ENCODE results near the gene CDKAL1. TPM values are rescaled to one million over a fixed set of nuclear protein-coding genes. Genes with fewer than 3 reads are reported as not detected.

Gene CDKAL1
- total and polyA plus RNA-seq, 2 donors (not counting 3 experiments of a cell fraction or from before 2014, with no cell fraction given): 6.1 to 20.5 TPM

DNA sequence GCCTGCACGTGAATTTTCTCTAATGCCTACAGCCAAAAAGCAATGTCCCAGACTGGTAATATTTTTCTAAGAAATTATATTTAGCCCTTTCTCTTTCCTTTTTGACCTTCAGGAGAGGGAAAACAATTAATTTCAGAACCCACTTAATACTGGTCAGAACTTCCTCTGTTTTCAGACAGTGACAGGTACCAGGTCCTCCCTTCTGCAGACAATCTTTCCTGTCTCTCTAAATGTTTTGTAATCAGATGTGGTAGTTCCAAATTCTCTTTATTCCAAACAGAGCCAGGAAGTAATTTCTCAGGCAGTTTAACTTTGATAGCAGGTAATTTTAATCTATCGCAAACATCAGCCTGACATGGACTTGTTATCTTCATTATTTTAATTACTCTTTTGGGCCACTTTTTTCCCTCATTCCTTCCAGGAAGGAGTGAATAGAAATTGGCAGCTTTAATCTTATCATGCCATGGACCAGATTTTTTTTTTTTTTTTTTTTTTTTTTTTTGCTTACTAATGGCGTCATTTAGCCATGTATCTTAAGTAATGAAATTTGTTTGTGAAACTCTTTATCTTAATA is 710.7 kb downstream of the CDKAL1 start:
- TF ChIP-seq GATA2 (IDR thresholded peaks at IDR 0.05; ENCODE audit: insufficient read depth, insufficient read length, low read depth, low read length): no peak
- TF ChIP-seq POLR2AphosphoS5 (IDR thresholded peaks at IDR 0.05; ENCODE audit: insufficient read depth, low read depth, low read length): no peak
- no peak for TF ChIP-seq EZH2 (IDR thresholded peaks at IDR 0.05; ENCODE audit: borderline replicate concordance, low read depth, low read length, severe bottlenecking)
- no peak for TF ChIP-seq FOS (IDR thresholded peaks at IDR 0.05; ENCODE audit: borderline replicate concordance, insufficient read depth, low read length)
- no peak for TF ChIP-seq MAX (IDR thresholded peaks at IDR 0.05; ENCODE audit: insufficient read depth, insufficient read length)
- TF ChIP-seq, protein P1, sequence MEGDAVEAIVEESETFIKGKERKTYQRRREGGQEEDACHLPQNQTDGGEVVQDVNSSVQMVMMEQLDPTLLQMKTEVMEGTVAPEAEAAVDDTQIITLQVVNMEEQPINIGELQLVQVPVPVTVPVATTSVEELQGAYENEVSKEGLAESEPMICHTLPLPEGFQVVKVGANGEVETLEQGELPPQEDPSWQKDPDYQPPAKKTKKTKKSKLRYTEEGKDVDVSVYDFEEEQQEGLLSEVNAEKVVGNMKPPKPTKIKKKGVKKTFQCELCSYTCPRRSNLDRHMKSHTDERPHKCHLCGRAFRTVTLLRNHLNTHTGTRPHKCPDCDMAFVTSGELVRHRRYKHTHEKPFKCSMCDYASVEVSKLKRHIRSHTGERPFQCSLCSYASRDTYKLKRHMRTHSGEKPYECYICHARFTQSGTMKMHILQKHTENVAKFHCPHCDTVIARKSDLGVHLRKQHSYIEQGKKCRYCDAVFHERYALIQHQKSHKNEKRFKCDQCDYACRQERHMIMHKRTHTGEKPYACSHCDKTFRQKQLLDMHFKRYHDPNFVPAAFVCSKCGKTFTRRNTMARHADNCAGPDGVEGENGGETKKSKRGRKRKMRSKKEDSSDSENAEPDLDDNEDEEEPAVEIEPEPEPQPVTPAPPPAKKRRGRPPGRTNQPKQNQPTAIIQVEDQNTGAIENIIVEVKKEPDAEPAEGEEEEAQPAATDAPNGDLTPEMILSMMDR (IDR thresholded peaks at IDR 0.05; ENCODE audit: extremely low read depth in 1 of 2, insufficient read depth in 1 of 2, low read depth in 1 of 2, low read length in 2 of 2): no peak
- TF ChIP-seq POLR2A (IDR thresholded peaks at IDR 0.05; ENCODE audit: low read depth, low read length): no peak
- TF ChIP-seq JUN (IDR thresholded peaks at IDR 0.05; ENCODE audit: borderline replicate concordance, insufficient read depth, insufficient read length, low read depth): no peak
- no peak for TF ChIP-seq MYC (IDR thresholded peaks at IDR 0.05; ENCODE audit: low read depth, low read length)
- BruUV-seq (replicated peaks): no TSS peak
- ChIA-PET CTCF (no interaction called here), POLR2A (no interaction called here)
- H2AFZ ChIP-seq (ENCODE audit: low read depth, low read length): no peak overlapping the region
- H3K79me2 ChIP-seq (ENCODE audit: control insufficient read depth, insufficient read depth, low read length): no peaks in the 10 kb centered on the region
- H3K4me3 ChIP-seq (replicated peaks in 1 of 3; ENCODE audit: insufficient read depth in 1 of 3, low read depth in 1 of 3, low read length in 3 of 3): no peak overlapping the region
- intact Hi-C loops (cut with micrococcal nuclease) (no loop called here), dilution Hi-C loops (cut with MboI; ENCODE audit: extremely low pct_ligation_motif_present, low sequenced_read_pairs) (no loop called here)
- H3K4me1 ChIP-seq (ENCODE audit: control insufficient read depth, extremely low read depth, insufficient read depth, low read length): no peaks in the 10 kb centered on the region
- no peaks in the 10 kb centered on the region for H3K36me3 ChIP-seq (ENCODE audit: control insufficient read depth in 2 of 2, extremely low read depth in 1 of 2, insufficient read depth in 2 of 2, low read length in 2 of 2)
- H4K20me1 ChIP-seq (replicated peaks; ENCODE audit: control insufficient read depth, extremely low read depth, insufficient read depth, low read length): no peaks in the 10 kb centered on the region
- no peak for DNase-seq (ENCODE audit: low read depth, low spot score)
- FAIRE-seq: no peak
- H3K27ac ChIP-seq (ENCODE audit: insufficient read depth, low read depth, low read length): no peak overlapping the region
- no peak overlapping the region for H3K9ac ChIP-seq (replicated peaks; ENCODE audit: extremely low read depth, insufficient read depth, low read length)
- no peaks in the 10 kb centered on the region for H3K9me1 ChIP-seq (replicated peaks; ENCODE audit: control insufficient read depth, extremely low read depth, insufficient read depth, low read length)
- no peaks in the 10 kb centered on the region for H3K9me3 ChIP-seq (replicated peaks; ENCODE audit: control insufficient read depth, insufficient read depth, low read length)
- H3K4me2 ChIP-seq (ENCODE audit: insufficient read depth, low read length): no peak overlapping the region
- H3K27me3 ChIP-seq (ENCODE audit: control insufficient read depth in 2 of 2, insufficient read depth in 2 of 2, low read length in 2 of 2): no peaks in the 10 kb centered on the region
